ENCODE results near the gene RPE65.
"Not testable (repeated sequence)": the region's sequence is repeated elsewhere in the genome, so short reads cannot be mapped to it uniquely, and the experiment has no call there.

Gene RPE65

DNA sequence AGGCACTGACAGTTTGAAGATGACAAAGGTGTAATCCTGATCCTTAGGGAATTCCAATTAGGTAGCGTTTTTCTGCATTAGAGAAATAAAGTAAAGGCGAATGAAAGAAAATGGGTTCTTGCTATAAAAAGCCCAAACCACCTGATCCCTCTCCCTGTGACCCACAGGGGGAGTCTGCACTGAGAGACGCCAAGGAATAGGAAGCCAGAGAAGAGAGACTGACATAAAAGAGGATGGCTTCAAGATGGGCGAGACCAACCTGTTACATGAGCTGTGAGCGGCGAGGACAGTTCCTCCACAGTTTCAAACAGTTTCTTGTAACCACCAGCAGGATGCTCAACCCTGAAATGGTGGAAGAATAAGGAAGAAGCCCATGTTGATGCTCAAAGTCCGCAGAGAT is 1.4 kb downstream of the RPE65 start:
- no peak for DNase-seq

GRCh38 chr1:68445709-68446108 is 4.0 kb downstream of the RPE65 start:
- DNase-seq = no peak

DNA sequence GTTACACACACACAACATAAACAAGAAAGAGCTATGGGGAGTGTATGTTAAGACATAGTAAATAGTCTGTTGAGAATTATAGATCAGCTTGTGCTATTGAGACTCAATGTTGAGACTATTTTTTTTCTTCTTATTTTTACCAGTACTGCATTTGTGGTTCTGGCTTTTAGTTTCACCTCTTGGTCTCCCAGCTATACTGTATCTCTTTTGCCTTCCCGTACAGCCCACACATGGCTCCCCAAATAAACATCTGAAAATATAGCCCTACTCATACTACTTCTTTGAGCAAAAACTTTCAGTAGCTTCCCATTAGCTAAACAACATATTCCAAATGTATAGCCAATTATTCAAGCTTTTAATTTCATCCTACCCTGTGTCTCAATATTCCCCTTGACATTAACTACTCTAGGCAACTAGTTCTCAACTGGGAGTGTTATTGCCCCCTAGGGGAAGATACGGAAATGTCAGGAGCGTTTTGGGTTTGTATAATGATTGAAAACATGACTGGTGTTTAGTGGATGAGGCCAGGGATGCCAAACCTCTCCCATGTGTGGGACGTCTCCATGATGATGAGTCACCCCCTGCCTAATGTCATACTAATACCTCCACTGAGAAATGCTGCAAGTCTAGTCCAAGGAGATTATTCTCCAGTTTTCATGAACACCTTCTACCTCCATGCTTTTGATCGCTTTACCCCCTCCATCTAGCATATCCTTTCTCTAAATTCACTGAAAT is 6.8 kb downstream of the RPE65 start:
- peak; percentile 55 for DNase-seq

DNA sequence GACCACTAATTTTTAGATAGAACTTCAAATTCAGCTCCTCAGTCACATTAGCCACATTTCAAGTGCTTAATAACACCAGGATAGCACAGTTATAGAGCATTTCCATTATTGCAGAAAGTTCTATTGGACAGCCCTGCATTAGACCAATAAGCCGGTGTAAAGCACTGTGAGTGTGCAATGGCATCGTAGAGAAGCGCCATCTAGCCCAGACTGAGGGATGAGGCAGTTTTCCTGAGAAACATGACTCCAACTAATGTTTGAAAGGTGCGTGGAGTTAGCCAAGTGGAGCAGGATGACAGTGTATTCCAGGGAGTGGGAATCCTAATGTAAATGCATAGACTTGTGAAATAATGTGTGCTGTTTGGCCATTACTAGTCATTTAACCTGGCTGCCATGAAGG is 7.7 kb downstream of the RPE65 start:
- DNase-seq = no peak

GRCh38 chr1:68438310-68438709 is 11.4 kb downstream of the RPE65 start:
- no peak for DNase-seq

- no peak for DNase-seq
These were observed 16.4 kb downstream of the RPE65 start for GRCh38 chr1:68433395-68433794.

DNA sequence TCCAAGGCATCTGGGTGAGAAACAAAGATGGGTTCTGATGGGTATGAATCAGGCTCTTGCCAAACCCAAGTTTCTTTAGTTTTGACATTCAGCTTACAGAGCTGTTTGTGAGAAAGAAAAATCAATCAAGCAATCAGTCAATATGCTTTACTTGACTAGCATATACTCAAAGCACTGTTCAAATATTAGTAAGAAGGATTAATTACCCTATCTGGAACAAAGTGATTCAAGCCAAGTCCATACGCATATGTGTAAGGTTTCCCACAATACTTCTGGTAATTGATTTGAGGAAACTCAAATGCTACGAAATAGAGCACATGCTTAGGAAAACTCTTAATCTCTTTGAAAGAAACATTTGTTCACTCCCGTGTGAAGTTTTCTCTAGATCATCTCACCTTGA is 18.7 kb downstream of the RPE65 start:
- no peak for DNase-seq

DNA sequence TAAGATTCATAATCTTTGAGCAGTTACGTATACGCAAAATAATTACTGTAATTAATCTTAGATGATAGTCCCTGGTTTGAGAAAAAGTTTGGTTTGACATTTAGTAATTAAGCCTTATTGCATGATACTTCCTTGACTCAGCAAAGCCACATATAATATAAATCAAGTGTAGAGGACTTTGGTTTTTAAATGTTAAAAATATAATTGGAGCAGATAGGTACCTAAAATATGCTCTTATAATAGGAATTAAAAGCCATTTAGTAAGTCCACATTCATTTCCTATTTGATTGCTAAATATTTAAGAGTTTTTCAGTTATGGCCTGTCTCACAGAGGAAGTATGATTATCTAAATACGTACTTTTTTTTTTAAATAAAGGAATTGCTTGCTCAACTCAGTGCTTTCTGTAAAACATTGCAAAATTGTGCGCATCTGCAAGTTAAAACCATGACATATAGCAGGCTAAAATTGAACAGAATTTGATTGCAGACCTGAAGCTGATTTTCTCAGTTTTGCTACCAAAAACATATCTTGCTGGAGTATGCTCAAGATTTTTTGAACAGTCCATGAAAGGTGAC is 20.4 kb downstream of the RPE65 start:
- DNase-seq = no peak

DNA sequence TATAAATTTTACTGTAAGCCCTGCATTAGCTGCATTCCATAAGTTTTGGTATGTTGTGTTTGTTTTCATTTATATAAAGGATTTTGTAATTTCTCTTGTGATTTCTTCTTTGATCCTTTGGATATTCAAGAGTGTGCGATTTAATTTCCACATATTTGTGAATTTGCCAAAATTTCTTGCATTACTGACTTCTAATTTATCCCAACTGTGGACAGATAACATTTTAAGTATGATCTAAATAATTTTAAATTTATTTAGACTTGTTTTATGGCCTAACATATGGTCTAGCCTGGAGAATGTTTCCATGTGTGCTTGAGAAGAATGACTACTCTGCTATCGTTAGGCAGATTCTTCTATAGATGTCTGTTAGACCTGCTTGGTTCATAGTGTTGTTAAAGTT is 23.2 kb downstream of the RPE65 start:
- DNase-seq = no peak

GRCh38 chr1:68421350-68421749 is 28.4 kb downstream of the RPE65 start:
- no peak for DNase-seq

DNA sequence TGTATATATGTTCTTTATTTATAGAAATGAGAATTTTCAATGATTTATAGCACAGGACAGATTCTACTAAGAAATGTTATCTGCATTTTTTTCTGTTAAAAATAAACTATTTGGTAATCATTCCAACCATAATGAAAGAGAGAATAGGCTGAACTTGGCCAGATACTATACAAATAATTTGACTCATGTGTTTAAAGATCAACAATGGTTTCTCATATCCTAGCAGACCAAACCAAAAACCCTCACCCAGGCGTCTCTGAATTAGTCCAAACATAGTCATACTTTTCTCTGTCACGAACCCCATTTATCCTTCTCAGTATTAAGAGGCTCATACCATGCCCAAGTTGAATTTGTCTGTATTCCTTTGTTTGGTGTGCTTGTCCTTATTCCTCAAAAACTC is 40.3 kb downstream of the RPE65 start:
- DNase-seq = no peak

GRCh38 chr1:68401506-68401905 is 48.2 kb downstream of the RPE65 start:
- DNase-seq = no peak

DNA sequence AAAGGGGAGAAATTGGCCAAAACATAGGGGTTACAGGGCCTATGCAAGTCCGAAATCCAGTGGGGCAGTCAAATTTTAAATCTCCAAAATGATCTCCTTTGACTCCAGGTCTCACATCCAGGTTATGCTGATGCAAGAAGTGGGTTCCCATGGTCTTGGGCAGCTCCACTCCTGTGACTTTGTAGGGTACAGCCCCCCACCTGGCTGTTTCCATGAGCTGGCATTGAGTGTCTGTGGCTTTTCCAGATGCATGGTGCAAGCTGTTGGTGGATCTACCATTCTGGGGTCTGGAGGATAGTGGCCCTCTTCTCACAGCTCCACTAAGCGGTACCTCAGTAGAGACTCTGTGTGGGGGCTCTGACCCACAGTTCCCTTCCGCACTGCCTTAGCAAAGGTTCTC is 54.2 kb downstream of the RPE65 start:
- not testable (repeated sequence) for DNase-seq

DNA sequence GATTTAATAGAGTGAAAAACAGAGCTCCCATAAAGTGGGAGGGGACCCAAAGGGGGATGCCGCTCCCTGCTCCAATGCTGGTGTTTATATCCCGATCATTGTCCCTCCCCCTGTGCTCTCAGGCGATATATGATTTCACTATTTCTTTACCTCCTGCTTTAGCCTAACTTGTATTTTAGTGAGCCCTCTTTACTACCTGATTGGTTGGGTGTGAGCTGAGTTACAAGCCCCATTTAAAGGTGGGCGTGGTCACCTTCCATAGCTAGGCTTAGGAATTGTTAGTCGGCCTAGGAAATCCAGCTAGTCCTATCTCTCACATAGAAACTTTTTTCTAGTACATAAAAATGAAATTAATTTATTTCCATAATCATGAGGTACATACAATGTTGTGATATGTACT is 57.3 kb downstream of the RPE65 start:
- DNase-seq = not testable (repeated sequence)

- DNase-seq = not testable (repeated sequence)
These were observed 63.8 kb downstream of the RPE65 start for GRCh38 chr1:68385798-68386524.

DNA sequence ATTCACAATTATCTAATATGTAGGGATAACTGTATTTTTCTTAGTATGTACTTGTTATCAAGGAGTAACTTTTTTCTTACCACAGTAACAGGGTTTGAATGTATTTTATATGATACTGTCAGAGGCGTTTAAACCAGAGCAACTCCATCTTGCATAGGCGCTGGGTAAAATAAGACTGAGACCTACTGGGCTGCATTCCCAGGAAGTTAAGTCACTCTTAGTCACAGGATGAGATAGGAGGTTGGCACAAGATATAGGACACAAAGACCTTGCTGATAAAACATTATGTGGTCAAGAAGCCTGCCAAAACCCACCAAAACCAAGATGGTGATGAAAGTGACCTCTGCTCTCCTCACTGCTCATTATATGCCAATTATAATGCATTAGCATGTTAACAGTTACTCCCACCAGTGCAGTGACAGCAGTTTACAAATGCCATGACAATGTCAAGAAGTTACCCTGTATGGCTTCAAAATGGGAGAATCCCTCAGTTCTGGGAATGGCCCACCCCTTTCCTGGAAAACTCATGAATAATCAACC is 64.8 kb downstream of the RPE65 start:
- DNase-seq = no peak

DNA sequence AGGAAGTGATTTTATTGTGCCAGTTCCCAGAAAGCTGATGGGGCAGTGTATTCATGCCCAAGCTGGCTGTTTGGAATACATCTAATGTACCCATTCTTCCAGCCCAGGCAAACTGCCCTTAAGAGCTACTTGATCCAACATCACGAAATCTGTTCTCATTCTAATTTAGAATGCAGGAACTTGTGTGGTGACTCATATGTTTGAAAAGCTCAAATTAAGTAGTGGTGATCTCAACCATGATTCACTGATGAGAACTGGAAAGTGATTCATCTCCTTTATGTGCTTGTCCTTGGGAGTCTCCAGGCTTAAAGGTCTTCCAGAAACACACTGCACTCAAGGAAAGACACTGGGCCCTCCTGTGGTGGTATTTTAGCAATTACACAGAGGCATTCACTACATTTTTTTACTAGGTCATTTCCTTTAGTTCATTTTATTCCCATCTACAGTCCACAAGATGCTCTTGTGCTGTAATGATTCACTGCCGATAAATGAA is 65.4 kb downstream of the RPE65 start:
- no peak for DNase-seq

GRCh38 chr1:68383092-68383491 is 66.7 kb downstream of the RPE65 start:
- DNase-seq = no peak

GRCh38 chr1:68379085-68379478 is 70.7 kb downstream of the RPE65 start:
- DNase-seq = no peak

Measured in activated CD4-positive, alpha-beta T cell treated with anti-CD3 and anti-CD28 coated beads, Interleukin-2, Interleukin-6, amounts not matched to agents 100 ng/mL and 50 ng/mL, durations not matched to agents 16 hours and 8 hours (primary cell).